ENCODE results near the gene SYNDIG1L. TPM values are rescaled to one million over a fixed set of nuclear protein-coding genes. Genes with fewer than 3 reads are reported as not detected.

SYNDIG1L gene
- polyA plus RNA-seq, 1 donor from 2014 or later: 2.0 TPM

DNA sequence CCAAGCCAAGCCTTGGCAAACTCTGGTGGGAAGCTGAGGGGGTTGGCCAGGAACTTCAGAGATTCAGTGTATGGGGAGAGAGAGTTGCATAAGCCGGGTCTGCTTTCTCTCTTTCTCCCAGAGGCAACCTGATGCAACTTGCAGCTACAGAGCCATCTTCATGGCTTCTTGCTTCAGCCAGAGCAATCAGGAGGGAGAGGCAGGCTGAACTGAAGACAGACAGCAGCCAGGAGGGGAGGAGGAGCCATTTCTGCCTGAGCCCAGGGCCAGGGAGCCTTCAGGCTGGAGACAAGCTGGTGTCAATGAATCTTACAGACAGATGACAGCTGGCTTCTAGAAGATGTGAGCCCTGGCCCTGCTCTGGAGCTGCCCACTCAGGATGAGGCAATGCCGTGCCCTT, 48.4 kb upstream of the SYNDIG1L start:
- no peaks in the 10 kb centered on the region for H3K36me3 ChIP-seq (ENCODE audit: insufficient read depth, low read length)
- no peaks in the 10 kb centered on the region for H3K27me3 ChIP-seq (ENCODE audit: insufficient read depth, low read depth, low read length)
- TF ChIP-seq POLR2AphosphoS5 (IDR thresholded peaks at IDR 0.05): no peak
- H3K9me2 ChIP-seq (ENCODE audit: insufficient read depth, low read length): no peaks in the 10 kb centered on the region
- no peaks in the 10 kb centered on the region for H3F3A ChIP-seq (ENCODE audit: insufficient read depth, low read length, poor library complexity, severe bottlenecking)
- H3K9ac ChIP-seq (ENCODE audit: low read length): no peak overlapping the region
- H3K79me2 ChIP-seq (replicated peaks; ENCODE audit: insufficient read depth, low read length): no peaks in the 10 kb centered on the region
- no peaks in the 10 kb centered on the region for H4K20me1 ChIP-seq (ENCODE audit: insufficient read depth)
- no peaks in the 10 kb centered on the region for H3K9me3 ChIP-seq (ENCODE audit: low read length)
- H3K27ac ChIP-seq (ENCODE audit: low read length): no peak overlapping the region
- H3K4me3 ChIP-seq (ENCODE audit: low read length): no peak overlapping the region
- no peak overlapping the region for H3K4me2 ChIP-seq (ENCODE audit: low read length)
- H2AFZ ChIP-seq (ENCODE audit: low read depth, low read length): no peak overlapping the region

DNA sequence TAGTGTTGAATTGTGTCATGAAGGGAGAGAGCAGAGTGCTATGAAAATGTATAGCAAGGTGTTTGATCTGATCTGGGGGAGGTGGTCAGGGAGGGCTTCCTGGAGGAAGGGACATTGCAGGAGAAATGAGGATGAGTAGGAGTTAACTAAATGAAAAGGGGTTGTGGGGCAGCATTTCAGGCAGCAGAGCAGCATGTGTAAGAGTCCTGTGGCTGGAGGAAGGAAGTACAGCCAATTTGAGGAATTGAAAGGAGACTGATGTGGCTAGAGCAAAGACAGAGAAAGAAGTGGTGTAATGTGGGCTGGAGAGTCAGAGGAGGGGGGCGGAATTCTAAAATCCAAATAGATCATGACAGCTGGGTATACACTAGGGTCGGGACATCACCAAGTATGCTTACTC, 46.6 kb upstream of the SYNDIG1L start:
- no peak for TF ChIP-seq REST (IDR thresholded peaks at IDR 0.05; ENCODE audit: borderline replicate concordance)
- no peak for TF ChIP-seq EZH2 (IDR thresholded peaks at IDR 0.05; ENCODE audit: borderline replicate concordance, insufficient read depth, low read length, poor library complexity, severe bottlenecking)
- no peak for TF ChIP-seq TAF1 (IDR thresholded peaks at IDR 0.05; ENCODE audit: low read depth)
- TF ChIP-seq MXI1 (conservative IDR thresholded peaks at IDR 0.05; ENCODE audit: poor library complexity, severe bottlenecking): no peak
- TF ChIP-seq, protein P1, sequence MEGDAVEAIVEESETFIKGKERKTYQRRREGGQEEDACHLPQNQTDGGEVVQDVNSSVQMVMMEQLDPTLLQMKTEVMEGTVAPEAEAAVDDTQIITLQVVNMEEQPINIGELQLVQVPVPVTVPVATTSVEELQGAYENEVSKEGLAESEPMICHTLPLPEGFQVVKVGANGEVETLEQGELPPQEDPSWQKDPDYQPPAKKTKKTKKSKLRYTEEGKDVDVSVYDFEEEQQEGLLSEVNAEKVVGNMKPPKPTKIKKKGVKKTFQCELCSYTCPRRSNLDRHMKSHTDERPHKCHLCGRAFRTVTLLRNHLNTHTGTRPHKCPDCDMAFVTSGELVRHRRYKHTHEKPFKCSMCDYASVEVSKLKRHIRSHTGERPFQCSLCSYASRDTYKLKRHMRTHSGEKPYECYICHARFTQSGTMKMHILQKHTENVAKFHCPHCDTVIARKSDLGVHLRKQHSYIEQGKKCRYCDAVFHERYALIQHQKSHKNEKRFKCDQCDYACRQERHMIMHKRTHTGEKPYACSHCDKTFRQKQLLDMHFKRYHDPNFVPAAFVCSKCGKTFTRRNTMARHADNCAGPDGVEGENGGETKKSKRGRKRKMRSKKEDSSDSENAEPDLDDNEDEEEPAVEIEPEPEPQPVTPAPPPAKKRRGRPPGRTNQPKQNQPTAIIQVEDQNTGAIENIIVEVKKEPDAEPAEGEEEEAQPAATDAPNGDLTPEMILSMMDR (IDR thresholded peaks at IDR 0.05; ENCODE audit: poor library complexity, severe bottlenecking): no peak
- TF ChIP-seq POLR2AphosphoS5 (IDR thresholded peaks at IDR 0.05): no peak
- no peak for TF ChIP-seq RAD21 (conservative IDR thresholded peaks at IDR 0.05)
- TF ChIP-seq SMC3 (conservative IDR thresholded peaks at IDR 0.05; ENCODE audit: poor library complexity): no peak
- TF ChIP-seq EP300 (conservative IDR thresholded peaks at IDR 0.05; ENCODE audit: poor library complexity, severe bottlenecking): no peak

More for the DNA sequence above, 46.6 kb upstream of the SYNDIG1L start:
- H3K27ac ChIP-seq (ENCODE audit: low read length): no peak overlapping the region
- H3K4me2 ChIP-seq (ENCODE audit: low read length): no peak overlapping the region
- H3F3A ChIP-seq (ENCODE audit: insufficient read depth, low read length, poor library complexity, severe bottlenecking): no peaks in the 10 kb centered on the region
- H3K9me3 ChIP-seq (ENCODE audit: low read length): no peaks in the 10 kb centered on the region
- H3K27me3 ChIP-seq (ENCODE audit: insufficient read depth, low read depth, low read length): no peaks in the 10 kb centered on the region
- no peak overlapping the region for H3K4me3 ChIP-seq (ENCODE audit: low read length)
- H2AFZ ChIP-seq (ENCODE audit: low read depth, low read length): no peak overlapping the region
- H4K20me1 ChIP-seq (ENCODE audit: insufficient read depth): no peaks in the 10 kb centered on the region
- H3K9ac ChIP-seq (ENCODE audit: low read length): no peak overlapping the region
- no peaks in the 10 kb centered on the region for H3K36me3 ChIP-seq (ENCODE audit: insufficient read depth, low read length)
- H3K79me2 ChIP-seq (replicated peaks; ENCODE audit: insufficient read depth, low read length): no peaks in the 10 kb centered on the region
- H3K9me2 ChIP-seq (ENCODE audit: insufficient read depth, low read length): no peaks in the 10 kb centered on the region

Data from neural cell (in vitro differentiated cells).